Pons (tissue), 1 donor: Measurements from ENCODE around the gene AGAP1.

Source experiments
- DNase-seq: peaks from one replicate; pipeline ENCODE4 v3.0.0-alpha.2; 2016; ENCODE audit warnings: low spot score

AGAP1 gene

GRCh38 chr2:235964787-235965390, 471.0 kb downstream of the AGAP1 start:
- no peak for DNase-seq

GRCh38 chr2:235966396-235966795, 472.6 kb downstream of the AGAP1 start:
- no peak for DNase-seq

GRCh38 chr2:235966932-235967757, 473.3 kb downstream of the AGAP1 start:
- DNase-seq = no peak

- no peak for DNase-seq
Observed at GRCh38 chr2:235968155-235968554, 474.3 kb downstream of the AGAP1 start.

- no peak for DNase-seq
Observed at GRCh38 chr2:235968616-235969324, 474.9 kb downstream of the AGAP1 start.

GRCh38 chr2:235970204-235971040, 476.6 kb downstream of the AGAP1 start:
- DNase-seq = no peak

- DNase-seq = no peak
Observed at GRCh38 chr2:235976516-235976915, 482.7 kb downstream of the AGAP1 start.

- DNase-seq = no peak
Observed at GRCh38 chr2:235976956-235977355, 483.1 kb downstream of the AGAP1 start.

GRCh38 chr2:235977445-235977844, 483.6 kb downstream of the AGAP1 start:
- no peak for DNase-seq

GRCh38 chr2:235978022-235978421, 484.2 kb downstream of the AGAP1 start:
- no peak for DNase-seq

GRCh38 chr2:235979037-235979436, 485.2 kb downstream of the AGAP1 start:
- no peak for DNase-seq

GRCh38 chr2:235979753-235980435, 486.1 kb downstream of the AGAP1 start:
- peak; percentile 48 for DNase-seq

GRCh38 chr2:235981631-235982030, 487.8 kb downstream of the AGAP1 start:
- no peak for DNase-seq

GRCh38 chr2:235983016-235983415, 489.2 kb downstream of the AGAP1 start:
- DNase-seq = no peak

- no peak for DNase-seq
Observed at GRCh38 chr2:235984552-235984951, 490.7 kb downstream of the AGAP1 start.

- DNase-seq = no peak
Observed at GRCh38 chr2:235986361-235986760, 492.5 kb downstream of the AGAP1 start.

- DNase-seq = no peak
Observed at GRCh38 chr2:235988271-235989015, 494.6 kb downstream of the AGAP1 start.

- no peak for DNase-seq
Observed at GRCh38 chr2:235989591-235989990, 495.7 kb downstream of the AGAP1 start.

- no peak for DNase-seq
Observed at GRCh38 chr2:235990344-235990743, 496.5 kb downstream of the AGAP1 start.

GRCh38 chr2:235992024-235992423, 498.2 kb downstream of the AGAP1 start:
- no peak for DNase-seq

- no peak for DNase-seq
Observed at GRCh38 chr2:235996419-235996818, 502.6 kb downstream of the AGAP1 start.
